ENCODE results near the gene TTN. TPM values are rescaled to one million over a fixed set of nuclear protein-coding genes. Genes with fewer than 3 reads are reported as not detected.

The TTN gene
- total RNA-seq: 10 to 100 TPM in 1 of 7 donors, 1 to 10 TPM in 5, under 1 TPM in 1; 0.56 to 12.9 (median 1.8) TPM
- under 1 TPM; 0.17 to 0.18 TPM for polyA plus RNA-seq
- long read RNA-seq, donor 1, partial matches to known transcripts: 0 of 3 reads
- long read RNA-seq, donor 1, other reads (novel, unspliced or antisense): 3 of 3 reads
- long read RNA-seq, donor 2: 0 reads
- long read RNA-seq, donor 3, partial matches to known transcripts: 1 of 9 reads
- long read RNA-seq, donor 3, other reads (novel, unspliced or antisense): 8 of 9 reads

DNA sequence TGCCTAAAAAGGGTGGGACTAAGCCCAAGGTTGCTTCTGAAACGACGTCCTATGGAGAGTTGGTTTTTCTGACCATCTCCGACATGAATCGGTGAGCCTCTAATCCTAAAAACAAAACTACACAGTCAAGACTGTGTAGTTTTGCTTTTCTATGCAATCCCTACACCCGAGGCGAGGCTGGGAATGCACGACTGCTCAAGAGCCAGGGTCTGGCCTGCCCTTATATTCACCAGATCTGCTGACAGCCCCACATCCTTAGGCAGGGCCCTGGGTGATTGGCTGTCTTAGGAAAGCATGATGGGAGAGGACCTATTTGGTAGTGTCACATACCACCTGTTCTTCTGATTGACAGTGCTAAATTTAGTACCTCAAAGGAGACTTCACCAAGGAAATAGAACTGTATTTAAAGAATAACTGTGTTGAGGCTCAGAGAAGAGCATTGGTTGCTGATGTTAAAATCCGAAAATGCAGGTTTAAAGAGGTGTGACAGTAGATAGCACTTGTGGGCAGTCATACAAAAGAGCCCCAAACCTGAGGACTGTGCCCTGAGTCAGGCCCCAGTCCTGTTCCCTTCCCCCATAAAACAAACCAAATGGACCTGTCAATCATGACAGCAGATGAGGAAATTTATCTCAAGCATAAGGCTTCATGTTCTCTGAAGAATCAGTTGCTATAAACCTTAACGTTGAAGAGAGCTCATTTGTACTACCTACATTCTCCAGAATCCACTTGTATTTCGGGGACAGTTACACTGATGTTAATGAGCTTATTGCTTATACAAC, at the start of gene TTN:
TTN (minus strand) TSS at position 197 of the 782 bp plus-strand sequence. CDS start 2,781 bp downstream, outside the sequence.
- TF ChIP-seq POLR2A (IDR thresholded peaks at IDR 0.05) (no peak), EP300 (IDR thresholded peaks at IDR 0.05) (no peak), CTCF (IDR thresholded peaks at IDR 0.05) (no peak)
- no peaks in the 10 kb centered on the region for H3K27me3 ChIP-seq
- no peak within 1 kb of the TSS for H3K27ac ChIP-seq
- no peaks in the 10 kb centered on the region for H3K36me3 ChIP-seq
- no peak for DNase-seq
- no peak within 1 kb of the TSS for H3K4me3 ChIP-seq
- no peaks in the 10 kb centered on the region for H3K9me3 ChIP-seq
- H3K4me1 ChIP-seq (ENCODE audit: insufficient read depth): no peaks in the 10 kb centered on the region
- 91 to 92% (median 92%) methylated on average over 10 of the region's 10 CpGs for WGBS, 3 donors
- intact Hi-C loops (cut with DNase I): no loop called here

DNA sequence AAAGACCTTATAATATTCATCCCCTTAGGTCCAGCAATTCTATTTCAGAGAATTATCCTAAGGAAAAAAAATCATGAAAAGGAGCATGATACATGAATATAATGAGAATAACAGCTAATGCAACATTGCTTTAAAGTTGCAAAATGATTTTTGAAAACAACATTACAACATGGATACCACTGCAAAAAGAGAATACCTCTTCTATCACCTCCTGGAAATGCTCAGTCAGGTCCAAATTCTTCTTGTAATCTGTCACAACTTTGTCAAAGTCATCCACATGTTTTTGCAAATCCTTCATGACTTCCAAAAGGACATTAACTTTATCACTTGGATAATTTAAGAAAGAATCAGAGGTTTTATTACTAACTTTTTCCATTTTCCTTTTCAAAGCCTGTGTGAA, 47.9 kb upstream of the TTN start:
- H3K9me3 ChIP-seq: no peaks in the 10 kb centered on the region
- TF ChIP-seq EP300 (IDR thresholded peaks at IDR 0.05): no peak
- TF ChIP-seq POLR2A (IDR thresholded peaks at IDR 0.05): no peak
- TF ChIP-seq CTCF (IDR thresholded peaks at IDR 0.05): no peak
- intact Hi-C loops (cut with DNase I): no loop called here
- H3K27ac ChIP-seq: no peak overlapping the region
- peaks cover 3% of the 10 kb centered on the region for H3K4me1 ChIP-seq (ENCODE audit: insufficient read depth)
- H3K4me3 ChIP-seq: no peak overlapping the region
- no peaks in the 10 kb centered on the region for H3K36me3 ChIP-seq
- H3K27me3 ChIP-seq: no peaks in the 10 kb centered on the region
- DNase-seq: no peak

GRCh38 chr2:178848335-178848734, 41.1 kb upstream of the TTN start:
- Histone ChIP-seq H3K4me3 (no peak overlapping the region), H3K27ac (no peak overlapping the region), H3K27me3 (no peaks in the 10 kb centered on the region), H3K9me3 (no peaks in the 10 kb centered on the region), H3K36me3 (no peaks in the 10 kb centered on the region), H3K4me1 (ENCODE audit: insufficient read depth) (peaks cover 2% of the 10 kb centered on the region)
- 96 to 97% (median 97%) methylated on average over 5 of the region's 5 CpGs for WGBS, 3 donors
- no peak for DNase-seq
- intact Hi-C loops (cut with DNase I): no loop called here
- TF ChIP-seq CTCF (IDR thresholded peaks at IDR 0.05) (no peak), EP300 (IDR thresholded peaks at IDR 0.05) (no peak), POLR2A (IDR thresholded peaks at IDR 0.05) (no peak)

DNA sequence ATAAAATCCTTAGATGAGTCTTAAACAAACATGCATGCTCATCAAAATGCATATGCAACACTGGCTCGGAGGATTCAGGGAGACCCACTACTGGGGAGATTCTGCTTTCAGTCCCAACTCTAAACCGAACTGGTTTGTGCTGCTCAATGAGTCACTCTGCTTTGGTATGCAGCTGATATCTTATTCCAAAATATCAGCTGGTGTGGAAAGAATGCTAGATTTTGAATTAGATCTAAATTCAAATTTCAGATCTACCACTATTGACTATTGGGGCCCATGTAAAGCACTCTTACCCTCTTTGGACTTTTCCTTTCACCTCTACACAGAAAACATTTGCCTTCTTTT, 39.2 kb upstream of the TTN start:
- Histone ChIP-seq H3K4me3 (no peak overlapping the region), H3K9me3 (no peaks in the 10 kb centered on the region), H3K27ac (no peak overlapping the region), H3K4me1 (ENCODE audit: insufficient read depth) (peaks cover 2% of the 10 kb centered on the region), H3K36me3 (no peaks in the 10 kb centered on the region), H3K27me3 (no peaks in the 10 kb centered on the region)
- TF ChIP-seq POLR2A (IDR thresholded peaks at IDR 0.05): no peak
- TF ChIP-seq CTCF (IDR thresholded peaks at IDR 0.05): no peak
- no peak for TF ChIP-seq EP300 (IDR thresholded peaks at IDR 0.05)
- DNase-seq: no peak
- intact Hi-C loops (cut with DNase I): no loop called here
- 61 to 86% (median 71%) methylated on average over 2 of the region's 2 CpGs for WGBS, 3 donors

All from ovary (tissue), 10 donors.